HG03025 (cell line): ENCODE data around the gene GSTT2.

Experiments
- ATAC-seq: cut with Tn5 transposase; IDR thresholded peaks from one replicate; pipeline ENCODE4 v1.9.1; 2021; ENCODE audit warnings: mild to moderate bottlenecking, moderate library complexity; ENCODE audit not compliant: unreplicated experiment, low FRiP score

The GSTT2 gene

DNA sequence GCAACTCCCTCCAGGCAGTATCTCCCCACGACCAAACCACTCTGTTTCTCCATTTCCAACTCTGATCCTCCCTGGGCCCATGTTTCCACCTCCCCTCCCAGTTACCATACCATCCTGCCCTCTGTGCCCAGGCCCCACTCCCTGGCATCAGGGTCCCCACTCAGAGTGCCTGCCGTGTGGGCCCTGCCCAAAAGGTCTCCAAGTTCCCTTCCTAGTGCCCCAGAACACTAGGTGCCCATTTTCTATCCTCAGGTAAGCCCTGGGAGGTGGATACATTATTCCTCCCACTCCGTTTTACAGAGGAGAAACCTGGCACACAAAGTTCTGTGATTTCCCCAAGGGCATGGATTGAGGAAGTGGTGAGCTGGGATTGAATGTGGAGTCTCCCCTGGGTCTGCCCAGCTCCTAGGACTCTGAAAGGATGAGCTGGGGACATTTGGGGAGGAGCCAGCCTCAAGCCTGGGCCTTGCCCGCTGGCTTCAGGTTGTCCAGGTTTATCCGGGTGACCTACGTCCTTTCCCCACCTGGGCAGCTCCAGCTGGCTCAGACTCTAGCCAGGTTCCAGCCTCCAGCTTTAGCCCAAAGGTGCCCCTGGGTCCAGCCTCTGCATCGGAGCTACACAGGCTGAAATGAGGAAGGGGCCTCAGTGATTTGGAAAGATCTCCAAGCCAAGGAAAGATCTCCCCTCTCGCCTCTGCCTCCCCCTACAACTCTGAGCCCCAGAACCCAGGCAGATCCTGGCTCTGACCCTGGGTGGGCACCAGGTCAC lies 27.5 kb downstream of the GSTT2 start:
- ATAC-seq: no peak

DNA sequence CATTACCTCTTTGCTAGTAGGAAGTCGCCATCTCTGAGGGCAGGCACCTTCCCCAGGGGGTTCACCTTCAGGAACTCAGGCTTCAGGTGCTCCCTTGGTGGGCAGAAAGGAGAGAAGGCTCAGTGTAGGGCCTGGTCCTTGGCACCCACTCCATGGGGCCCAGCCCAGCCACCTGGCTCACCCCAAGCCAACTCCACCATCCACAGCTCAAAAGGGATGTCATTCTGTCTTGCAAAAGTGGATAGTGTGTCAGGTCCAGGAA lies 28.0 kb downstream of the GSTT2 start:
- no peak for ATAC-seq

DNA sequence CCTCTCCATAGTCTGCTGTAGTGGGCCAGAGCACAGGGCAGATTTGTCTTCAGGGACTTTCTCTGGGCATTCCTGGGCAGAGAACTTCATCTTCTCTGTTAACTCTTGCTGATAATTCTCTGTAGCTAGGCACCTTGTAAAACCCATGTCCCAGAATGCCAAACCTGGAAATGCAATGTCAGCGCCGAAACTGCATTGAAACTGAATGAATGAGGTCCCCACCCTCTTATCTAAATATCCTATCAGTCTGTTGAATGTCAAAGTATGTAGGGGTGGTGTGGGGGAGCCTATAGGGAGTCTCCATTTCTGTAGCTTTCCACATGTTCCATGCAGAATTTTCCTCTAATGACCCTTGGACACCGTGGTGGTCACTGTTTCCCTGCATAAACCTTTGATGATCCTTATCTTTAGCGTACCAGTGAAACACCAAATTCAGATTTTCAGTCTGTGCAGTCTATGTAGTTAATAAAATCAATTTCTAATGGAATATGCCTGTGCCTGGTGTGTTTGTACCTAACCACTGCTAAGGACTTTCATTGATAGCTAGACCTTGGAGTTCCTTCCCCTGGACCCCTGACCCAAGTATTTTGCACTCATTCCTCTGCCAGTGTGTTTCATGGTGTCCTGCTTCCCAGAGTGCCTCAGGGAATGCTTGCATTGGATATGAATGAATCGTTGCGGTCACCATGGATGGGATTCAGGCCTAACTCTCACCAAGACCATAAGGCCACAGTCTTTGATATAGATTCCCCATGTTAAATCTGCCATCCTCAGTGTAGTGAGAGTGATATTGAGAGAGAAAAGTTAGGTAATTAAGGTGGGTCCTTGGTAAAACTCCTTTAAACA lies 28.7 kb downstream of the GSTT2 start:
- ATAC-seq: no peak

DNA sequence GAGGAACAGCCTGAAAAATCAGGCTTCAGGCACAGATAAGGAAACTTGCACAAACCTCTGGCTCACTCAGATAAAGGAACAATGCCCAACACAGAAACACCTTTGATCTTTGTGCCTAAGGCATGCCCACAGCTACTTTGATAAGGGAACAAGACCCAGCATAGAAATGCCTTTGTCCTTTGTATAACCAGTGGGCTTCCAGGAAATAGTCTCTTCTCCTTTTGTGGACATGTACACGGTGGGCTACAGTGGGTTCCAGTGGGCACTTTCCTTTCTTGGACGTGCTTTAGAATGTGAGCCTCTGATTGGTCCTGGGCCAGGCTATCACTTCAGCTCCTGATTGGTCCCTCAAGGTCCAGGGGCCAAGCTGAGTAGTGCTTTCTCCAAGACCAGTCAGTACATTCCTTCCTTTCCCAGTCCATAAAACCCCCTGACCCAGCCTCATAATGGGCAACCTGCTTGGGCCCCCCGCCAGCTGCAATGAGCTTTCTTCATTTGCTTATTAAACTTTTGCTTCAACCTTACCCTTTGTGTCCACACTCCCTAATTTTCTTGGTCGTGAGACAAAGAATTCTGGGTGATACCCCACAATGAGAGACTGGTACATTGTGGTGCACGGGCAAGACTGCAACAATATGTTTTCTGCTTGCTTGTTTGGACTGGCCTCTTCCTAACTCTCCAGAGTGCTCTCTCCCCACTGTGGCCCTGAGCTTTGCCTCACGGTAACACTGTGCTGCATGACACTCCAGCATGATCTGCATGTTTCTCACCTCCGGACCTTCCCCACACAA lies 29.5 kb downstream of the GSTT2 start:
- no peak for ATAC-seq

DNA sequence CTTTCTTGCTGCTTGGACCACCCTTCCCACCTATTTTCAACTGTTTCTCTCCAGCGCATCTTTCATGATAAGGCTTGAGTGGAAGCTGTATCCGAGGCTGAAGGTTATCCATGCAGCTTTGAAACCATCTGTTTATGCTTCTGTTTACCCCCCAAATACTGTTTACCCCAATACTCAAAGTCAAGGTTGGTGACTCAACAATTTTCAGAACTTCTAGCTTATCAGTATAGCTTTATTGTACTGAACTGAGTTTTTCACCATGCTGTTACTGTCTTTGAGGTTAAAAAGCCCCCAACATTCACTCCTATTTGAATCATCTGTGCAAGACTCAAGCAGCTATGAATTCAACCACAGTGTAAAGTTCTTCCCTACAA lies 30.1 kb downstream of the GSTT2 start:
- ATAC-seq: no peak

DNA sequence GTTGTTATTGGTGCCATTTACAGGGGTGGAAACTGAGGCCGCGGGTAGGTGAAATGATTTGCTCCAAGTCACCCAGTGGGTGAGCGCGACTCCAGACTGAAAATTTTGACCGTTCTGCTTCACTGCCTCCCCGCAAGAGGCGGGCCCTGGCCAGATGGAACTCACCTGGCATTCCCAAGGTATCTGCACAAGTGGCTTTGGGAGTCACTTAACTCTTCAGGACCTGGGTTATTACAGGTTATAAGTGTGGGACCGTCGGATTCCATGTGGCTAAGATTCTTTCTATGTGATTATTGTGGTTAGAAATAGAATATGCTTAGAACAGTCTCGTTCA lies 31.8 kb downstream of the GSTT2 start:
- ATAC-seq: no peak

DNA sequence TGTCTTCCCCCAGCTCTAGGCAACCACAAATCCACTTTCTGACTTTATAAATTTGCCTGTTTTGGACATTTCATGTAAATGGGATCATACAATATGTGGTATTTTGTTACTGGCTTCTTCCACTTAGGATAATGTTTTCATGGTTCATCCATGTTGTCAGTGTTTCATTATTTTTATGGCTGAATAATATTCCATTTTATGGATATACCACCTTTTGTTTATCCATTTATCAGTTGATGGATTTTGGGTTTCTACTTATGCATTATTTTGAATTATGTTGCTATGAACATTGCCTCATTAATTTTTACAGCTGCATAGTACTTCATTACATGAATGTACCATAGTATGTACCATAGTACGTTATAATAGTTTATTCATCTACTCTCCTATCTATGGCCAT lies 36.2 kb downstream of the GSTT2 start:
- ATAC-seq: no peak

DNA sequence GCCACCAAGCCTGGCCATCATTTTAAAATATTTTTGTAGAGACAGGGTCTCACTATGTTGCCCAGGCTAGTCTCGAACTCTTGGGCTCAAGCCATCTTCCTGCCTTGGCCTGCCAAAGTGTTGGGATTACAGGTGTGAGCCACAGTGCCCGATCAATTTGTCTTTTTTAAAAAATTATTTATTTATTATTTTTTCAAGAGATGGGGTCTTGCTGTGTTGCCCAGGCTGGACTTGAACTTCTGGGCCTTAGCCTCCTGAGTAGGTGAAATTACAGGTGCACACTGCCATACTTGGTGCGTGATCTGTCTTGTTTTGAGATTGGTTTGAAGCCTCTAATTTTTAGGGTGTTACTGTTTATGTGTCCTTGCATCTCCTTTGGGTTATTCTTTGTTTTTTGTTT lies 41.4 kb downstream of the GSTT2 start:
- ATAC-seq: no peak

DNA sequence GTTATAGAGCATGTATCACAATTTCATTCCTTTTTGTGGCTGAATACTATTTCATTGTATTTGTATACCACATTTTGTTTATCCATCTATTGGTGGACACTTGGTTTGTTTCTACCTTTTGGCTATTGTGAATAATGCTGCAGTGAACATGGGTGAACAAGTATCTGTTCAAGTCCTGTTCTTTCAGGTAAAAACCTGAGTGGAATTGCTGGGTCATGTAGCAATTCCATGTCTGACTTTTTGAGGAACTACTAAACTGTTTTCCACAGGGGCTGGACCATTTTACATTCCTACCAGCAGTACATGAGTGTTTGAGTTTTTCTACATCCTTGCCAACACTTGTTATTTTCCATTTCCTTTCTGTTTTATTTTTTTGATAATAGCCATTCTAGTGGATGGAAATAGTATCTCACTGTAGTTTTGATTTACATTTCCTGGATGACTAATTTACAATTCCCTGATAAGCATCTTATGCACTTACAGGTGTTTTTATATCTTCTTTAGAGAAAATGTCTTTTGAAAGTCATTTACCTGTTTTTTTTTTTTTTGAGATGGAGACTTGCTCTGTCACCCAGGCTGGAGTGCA lies 43.4 kb downstream of the GSTT2 start:
- no peak for ATAC-seq

DNA sequence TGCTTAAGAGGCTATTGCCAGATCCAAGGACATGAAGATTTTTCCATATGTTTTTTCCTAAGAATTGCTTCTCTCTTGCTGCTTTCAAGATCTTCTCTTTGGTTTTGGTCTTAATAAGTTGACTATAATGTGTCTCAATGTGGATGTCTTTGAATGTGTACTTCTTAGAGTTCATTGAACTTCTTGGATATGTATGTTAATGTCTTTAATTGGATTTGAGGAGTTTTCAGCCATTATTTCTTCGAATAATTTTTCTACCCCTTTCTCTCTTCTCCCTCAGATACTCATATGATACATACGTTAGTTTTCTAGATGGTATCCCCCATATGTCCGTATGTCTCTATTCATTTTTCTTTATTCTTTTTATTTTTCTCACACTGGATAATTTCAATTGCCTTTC lies 44.4 kb downstream of the GSTT2 start:
- ATAC-seq: no peak

DNA sequence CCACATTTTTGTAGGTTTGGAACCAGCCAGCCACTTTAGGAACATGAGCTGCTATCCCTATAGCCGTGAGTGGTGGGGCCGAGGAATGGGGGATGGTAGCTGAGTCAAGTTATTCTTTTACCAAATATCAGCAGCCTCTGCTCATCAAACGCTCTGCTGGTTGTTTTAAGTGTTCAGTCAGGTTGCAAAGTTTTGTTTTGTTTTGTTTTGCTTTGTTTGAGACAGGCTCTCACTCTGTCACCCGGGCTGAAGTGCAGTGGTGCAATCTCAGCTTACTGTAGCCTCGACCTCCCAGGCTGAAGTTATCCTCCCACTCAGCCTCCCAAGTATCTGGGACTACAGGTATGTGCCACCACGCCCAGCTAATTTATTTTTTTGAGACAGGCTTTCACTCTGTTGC lies 45.5 kb downstream of the GSTT2 start:
- ATAC-seq: no peak

DNA sequence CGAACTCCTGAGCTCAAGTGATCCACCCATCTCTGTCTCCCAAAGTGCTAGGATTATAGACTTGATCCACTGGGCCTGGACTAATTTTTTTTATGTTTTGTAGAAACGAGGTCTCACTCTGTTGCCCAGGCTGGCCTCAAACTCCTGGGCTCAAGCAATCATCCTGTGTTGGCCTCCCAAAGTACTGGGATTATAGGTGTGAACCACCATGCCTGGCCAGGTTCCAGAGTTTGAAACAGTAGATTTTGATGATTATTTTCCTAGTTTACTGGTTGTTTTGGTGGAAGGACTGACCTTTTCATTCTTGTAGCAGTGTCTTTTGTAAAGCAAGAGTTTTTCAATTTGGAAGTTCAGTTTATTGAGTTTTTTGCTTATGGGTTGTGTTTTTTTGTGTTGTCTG lies 46.1 kb downstream of the GSTT2 start:
- no peak for ATAC-seq

DNA sequence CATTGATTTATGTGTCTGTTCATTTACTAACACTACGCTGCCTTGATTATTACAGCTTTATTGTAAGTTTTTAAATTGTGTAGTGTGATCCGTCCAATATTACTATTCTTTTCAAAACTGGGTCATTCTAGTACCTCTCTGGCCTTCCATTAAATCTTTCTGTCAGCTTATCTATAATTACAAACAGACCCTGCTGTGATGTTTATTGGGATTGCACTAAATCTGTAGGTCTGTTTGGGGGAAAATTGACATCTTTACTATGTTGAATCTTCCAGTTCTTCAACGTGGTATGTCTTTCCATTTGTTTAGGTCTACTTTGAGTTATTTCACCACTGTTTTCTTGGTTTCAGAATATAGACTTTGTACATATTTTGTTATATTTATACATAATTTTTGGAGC lies 46.8 kb downstream of the GSTT2 start:
- no peak for ATAC-seq

DNA sequence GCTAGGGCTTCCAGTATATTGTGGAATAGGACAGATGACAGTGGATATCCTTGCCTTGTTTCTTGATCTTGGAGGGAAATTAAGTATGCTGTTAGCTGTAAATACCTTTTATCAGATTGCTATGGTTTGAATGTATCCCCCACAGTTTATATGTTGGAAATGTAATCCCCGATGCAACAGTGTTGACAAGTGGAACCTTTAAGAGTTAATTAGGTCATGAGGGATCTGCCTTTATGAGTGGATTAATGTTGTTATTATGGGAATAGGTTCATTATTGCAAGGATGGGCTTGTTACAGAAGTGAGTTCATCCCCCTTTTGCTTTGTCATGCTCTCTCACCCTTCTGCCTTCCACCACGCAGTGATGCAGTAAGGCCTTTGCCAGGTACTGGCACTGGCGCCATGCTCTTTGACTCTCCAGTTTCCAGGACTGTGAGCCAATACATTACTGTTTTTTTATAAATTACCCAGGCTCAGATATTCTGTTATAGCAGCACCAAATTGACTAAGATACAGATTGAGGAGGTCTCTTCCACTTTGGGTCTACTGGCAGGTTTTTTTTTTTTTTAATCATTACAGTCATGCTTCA lies 47.5 kb downstream of the GSTT2 start:
- ATAC-seq: no peak

DNA sequence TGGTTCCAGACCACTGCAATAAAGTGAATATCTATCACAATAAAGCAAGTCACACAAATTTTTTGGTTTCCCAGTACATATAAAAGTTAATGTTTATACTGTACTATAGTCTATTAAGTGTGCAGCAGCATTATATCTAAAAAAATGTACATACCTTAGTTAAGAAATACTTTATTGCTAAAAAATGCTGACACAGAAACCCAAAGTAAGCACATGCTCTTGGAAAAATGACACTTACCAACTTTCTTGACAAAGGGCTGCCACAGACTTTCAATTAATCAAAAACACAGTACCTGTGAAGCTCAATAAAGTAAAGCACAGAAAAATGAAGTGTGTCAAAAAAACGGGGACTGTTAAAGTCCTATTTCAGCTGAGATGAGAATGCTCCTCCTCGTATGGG lies 48.1 kb downstream of the GSTT2 start:
- no peak for ATAC-seq

DNA sequence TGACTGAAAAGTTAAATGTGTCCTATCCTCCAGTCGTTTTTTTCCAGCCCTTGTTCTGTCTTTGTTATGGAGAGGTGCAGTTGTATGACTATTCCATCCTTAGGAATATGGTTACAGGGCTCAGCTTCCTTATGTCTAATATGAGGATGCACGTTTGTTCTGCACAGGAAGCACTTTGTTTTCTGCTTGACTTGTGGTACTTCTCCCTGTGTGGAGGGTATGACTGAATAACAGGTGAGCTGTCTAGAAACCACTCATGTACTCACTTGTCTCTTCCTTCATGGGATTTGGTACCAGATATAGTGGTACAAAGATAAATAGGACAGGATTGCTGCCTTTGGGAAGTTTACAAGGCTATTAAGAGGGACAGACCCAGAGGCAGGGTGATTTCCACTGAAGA lies 48.6 kb downstream of the GSTT2 start:
- no peak for ATAC-seq

DNA sequence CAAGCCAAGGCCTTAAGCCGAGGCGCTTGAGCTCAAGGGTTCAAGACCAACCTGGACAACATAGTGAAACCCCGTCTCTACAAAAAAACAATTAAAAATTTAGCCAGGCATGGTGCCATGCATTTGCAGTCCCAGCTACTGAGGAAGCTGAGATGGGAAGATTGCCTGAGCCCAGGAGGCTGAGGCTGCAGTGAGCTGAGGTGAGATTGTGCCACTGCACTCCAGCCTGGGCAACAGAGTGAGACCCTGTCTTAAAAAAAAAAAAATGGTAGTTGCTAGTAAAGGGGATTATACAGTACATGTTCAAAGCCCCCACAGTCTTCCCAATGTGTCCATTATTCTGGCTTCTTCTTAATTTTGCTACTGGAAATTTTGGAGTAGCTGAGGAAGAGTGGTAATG lies 49.4 kb downstream of the GSTT2 start:
- no peak for ATAC-seq

DNA sequence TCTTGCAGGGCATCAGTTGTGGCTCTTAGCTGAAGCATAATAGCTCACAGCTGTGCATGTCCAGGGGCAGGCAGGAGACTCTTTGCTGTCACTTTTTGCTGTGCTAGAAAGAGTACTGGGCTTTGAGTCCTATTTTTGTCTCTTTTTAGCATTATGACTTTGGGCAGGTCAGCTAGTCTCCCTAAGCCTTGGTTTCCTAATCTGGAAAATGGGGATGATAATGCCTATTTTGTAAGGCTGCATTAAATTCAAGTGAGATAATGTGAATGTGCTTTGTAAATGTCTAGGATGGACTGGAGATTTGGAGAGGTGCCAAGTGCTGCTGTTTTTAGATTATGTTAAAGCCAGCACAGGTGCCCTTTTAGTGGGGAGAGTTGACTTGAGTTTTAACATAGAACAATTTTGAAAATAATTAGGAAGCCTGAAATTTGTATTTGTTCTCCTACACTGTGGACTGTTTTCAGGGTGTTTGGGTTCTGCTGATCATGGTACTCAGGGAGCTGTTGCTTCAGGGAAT lies 50.3 kb downstream of the GSTT2 start:
- ATAC-seq: no peak
